HT-29 (cell line): ENCODE measurements around the gene SLC25A17. TPM values are rescaled to one million over a fixed set of nuclear protein-coding genes. Genes with fewer than 3 reads are reported as not detected.

Experiments
- DNase-seq: peaks from one replicate; pipeline ENCODE4 v3.0.0-alpha.2; 2015; ENCODE audit warnings: low spot score
- total RNA-seq: library from RNA; depleted of rRNA; stranded (reverse); fragments of >200 nt; shearing (Covaris generic); gene quantifications from 2 replicates; pipeline ENCODE4 v1.2.3, GENCODE V29; 2014

The SLC25A17 gene
- total RNA-seq, 1 experiment from 2014 or later, result 14.0 TPM

- DNase-seq, result peak; percentile 13
Measured at GRCh38 chr22:40758390-40758789, 60.8 kb downstream of the SLC25A17 start.

GRCh38 chr22:40757071-40757470 is 62.1 kb downstream of the SLC25A17 start:
- DNase-seq, result no peak

- DNase-seq, result no peak
Measured at GRCh38 chr22:40753114-40753513, 66.0 kb downstream of the SLC25A17 start.

GRCh38 chr22:40751250-40751649 is 67.9 kb downstream of the SLC25A17 start:
- no peak for DNase-seq

- no peak for DNase-seq
Measured at GRCh38 chr22:40749829-40750228, 69.3 kb downstream of the SLC25A17 start.

GRCh38 chr22:40748388-40749355 is 70.5 kb downstream of the SLC25A17 start:
- no peak for DNase-seq

GRCh38 chr22:40747361-40747760 is 71.8 kb downstream of the SLC25A17 start:
- DNase-seq, result no peak

- no peak for DNase-seq
Measured at GRCh38 chr22:40746428-40747220, 72.5 kb downstream of the SLC25A17 start.

- no peak for DNase-seq
Measured at GRCh38 chr22:40743768-40744167, 75.4 kb downstream of the SLC25A17 start.

- no peak for DNase-seq
Measured at GRCh38 chr22:40741116-40741515, 78.0 kb downstream of the SLC25A17 start.

GRCh38 chr22:40739721-40740120 is 79.4 kb downstream of the SLC25A17 start:
- DNase-seq, result no peak

- no peak for DNase-seq
Measured at GRCh38 chr22:40733919-40734318, 85.2 kb downstream of the SLC25A17 start.

GRCh38 chr22:40732999-40733292 is 86.2 kb downstream of the SLC25A17 start:
- DNase-seq, result no peak

- no peak for DNase-seq
Measured at GRCh38 chr22:40729284-40729683, 89.9 kb downstream of the SLC25A17 start.

- no peak for DNase-seq
Measured at GRCh38 chr22:40728731-40729189, 90.4 kb downstream of the SLC25A17 start.

- DNase-seq, result no peak
Measured at GRCh38 chr22:40727964-40728615, 91.1 kb downstream of the SLC25A17 start.

- no peak for DNase-seq
Measured at GRCh38 chr22:40727070-40727963, 91.8 kb downstream of the SLC25A17 start.

GRCh38 chr22:40726514-40726913 is 92.6 kb downstream of the SLC25A17 start:
- no peak for DNase-seq

GRCh38 chr22:40723396-40723933 is 95.7 kb downstream of the SLC25A17 start:
- no peak for DNase-seq

GRCh38 chr22:40721266-40721665 is 97.9 kb downstream of the SLC25A17 start:
- no peak for DNase-seq
